AG09319 (cell line): Measurements from ENCODE around the gene DRAP1.

ENCODE experiments used
- DNase-seq: peaks from one replicate; pipeline ENCODE4 v3.0.0-alpha.2; 2010; ENCODE audit warnings: low read depth; ENCODE audit errors: extremely low read depth
- CTCF ChIP-seq: IDR thresholded peaks from 2 replicates; pipeline ENCODE4 v1.5.1; 2011; ENCODE audit warnings: low read depth, mild to moderate bottlenecking, inconsistent platforms, low read length, moderate library complexity

The DRAP1 gene

DNA sequence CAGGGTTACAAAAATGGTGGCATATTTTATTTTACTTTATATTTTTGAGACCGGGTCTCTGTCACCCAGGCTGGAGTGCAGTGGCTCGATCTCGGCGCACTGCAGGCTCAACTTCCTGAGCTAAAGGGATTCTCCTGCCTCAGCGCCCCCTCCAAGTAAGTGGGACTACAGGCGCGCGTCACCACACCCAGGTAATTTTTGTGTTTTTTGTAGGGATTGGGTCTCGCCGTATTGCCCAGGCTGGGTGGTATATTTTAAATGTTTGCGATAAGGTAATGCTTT is 18.4 kb upstream of the DRAP1 start:
- no peak for TF ChIP-seq CTCF
- DNase-seq: no peak

- DNase-seq: peak; percentile 60
- no peak for TF ChIP-seq CTCF
These were observed 16.2 kb upstream of the DRAP1 start for GRCh38 chr11:65903068-65903481.

DNA sequence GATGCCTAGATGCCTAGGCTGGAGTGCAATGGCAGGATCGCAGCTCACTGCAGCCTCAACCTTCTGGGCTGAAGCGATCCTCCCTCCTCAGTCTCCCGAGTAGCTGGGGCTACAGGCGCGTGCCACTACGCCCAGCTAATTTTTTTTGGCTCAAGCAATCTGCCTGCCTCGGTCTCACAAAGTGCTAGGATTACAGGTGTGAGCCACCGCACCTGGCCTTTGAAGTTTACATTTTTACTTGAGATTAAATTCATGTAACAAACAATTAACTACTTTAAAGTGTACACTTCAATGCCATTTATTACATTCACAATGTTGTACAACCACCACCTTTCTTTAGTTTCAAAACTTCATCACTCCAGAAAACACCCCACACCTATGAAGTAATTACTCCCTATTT is 15.5 kb upstream of the DRAP1 start:
- no peak for TF ChIP-seq CTCF
- DNase-seq: no peak

DNA sequence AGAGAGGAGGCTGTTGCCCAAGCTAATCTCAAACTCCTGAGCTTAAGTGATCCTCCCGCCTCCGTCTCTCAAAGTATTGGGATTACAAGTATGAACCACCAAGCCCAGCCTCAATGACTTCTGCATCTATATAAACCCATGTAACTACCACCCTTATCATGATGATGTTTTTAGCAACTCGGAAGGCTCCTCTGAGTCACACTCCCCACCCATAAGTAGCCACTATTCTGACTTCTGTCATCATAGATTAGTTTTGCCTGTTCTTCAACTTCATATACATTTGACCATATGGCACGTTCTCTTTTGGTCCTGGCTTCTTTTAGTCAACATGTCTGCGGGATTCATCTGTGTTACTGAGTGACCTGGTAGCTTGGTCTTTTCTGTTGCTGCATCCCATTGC is 12.6 kb upstream of the DRAP1 start:
- DNase-seq: no peak
- TF ChIP-seq CTCF: no peak

DNA sequence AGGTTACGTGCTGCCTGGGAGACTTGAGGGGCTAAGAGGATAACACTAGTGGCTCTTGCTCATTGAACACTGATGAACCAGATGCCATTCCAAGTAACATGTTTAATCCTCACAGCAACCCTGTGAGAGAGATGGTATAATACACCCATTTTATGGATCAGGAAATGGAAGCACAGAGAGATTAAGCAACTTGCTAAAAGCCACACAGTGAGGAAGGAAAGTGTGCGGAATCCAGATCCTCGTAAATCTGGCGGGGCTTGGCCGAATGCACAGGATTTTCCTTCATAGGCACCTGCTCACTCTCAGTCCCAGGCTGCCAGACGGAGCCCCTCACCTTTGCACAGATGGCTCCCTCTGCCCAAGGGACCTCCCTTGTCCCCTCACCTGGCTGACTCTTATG is 11.3 kb upstream of the DRAP1 start:
- no peak for TF ChIP-seq CTCF
- no peak for DNase-seq

GRCh38 chr11:65911682-65912568 is 7.3 kb upstream of the DRAP1 start:
- DNase-seq: peak; percentile 75
- TF ChIP-seq CTCF: peak; percentile 50

GRCh38 chr11:65912845-65913244 is 6.4 kb upstream of the DRAP1 start:
- peak; percentile 56 for DNase-seq
- TF ChIP-seq CTCF: no peak
